HUDEP-2 (cell line): ENCODE results near the gene ATOX1.
"Not testable (repeated sequence)": the region's sequence is repeated elsewhere in the genome, so short reads cannot be mapped to it uniquely, and the experiment has no call there.

Experiments used
- DNase-seq, 76 experiments: peaks; one replicate each; lab custom pipeline; 2025; ENCODE audit not compliant: unreplicated experiment in 76 of 76; lab: John Stamatoyannopoulos, UW

ATOX1 gene

DNA sequence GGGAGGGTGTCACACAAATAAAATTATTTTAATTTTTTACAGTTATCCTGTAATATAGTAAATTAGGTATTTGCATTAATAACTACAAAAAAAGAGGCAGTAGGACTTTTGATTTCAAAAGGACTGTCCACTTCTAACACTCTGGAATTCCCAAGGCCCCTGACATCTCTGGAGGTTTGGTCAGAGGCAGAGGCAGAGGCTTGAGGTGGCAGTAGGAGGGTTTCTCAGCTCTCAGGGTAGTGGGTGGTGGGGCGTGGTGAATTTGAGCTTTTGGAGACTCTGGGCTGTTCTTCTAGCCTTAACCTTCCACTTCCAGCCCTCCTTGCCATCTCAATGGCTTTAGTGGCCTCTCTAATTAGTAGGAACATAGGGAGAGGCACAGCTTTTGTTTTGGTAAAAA is 22.8 kb downstream of the ATOX1 start:
- DNase-seq: no peak

DNA sequence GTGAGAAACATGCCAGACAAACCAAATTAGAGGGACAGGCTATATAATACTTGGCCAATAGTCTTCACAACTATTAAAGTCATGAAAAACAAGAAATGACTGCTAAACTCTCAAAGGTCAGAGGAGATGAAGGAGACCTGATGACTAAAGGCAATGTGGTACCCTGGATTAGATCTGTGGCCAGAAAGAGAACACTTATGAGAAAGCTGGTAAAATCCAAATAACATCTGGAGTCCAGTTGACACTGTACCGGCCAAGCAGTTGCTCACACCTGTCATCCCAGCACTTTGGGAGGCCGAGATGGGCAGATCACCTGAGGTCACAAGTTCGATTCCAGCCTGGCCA is 24.4 kb downstream of the ATOX1 start:
- no peak for DNase-seq

- DNase-seq: no peak
Measured at GRCh38 chr5:151733358-151734063, 24.9 kb downstream of the ATOX1 start.

- no peak for DNase-seq
Measured at GRCh38 chr5:151730381-151730780, 28.1 kb downstream of the ATOX1 start.

DNA sequence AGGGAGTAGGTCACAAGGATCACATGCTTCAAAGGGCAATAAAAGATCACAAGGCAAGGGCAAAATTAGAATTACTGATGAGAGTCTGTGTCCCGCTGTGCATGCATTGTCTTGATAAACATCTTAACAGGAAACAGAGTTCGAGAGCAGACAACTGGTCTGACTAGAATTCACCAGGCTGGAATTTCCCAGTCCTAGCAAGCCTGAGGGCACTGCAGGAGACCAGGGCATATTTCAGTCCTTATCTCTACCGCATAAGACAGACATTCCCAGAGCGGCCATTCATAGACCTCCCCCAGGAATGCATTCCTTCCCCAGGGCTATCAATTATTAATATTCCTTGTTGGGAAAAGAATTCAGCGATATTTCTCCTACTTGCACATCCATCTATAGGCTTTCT is 28.8 kb downstream of the ATOX1 start:
- not testable (repeated sequence) for DNase-seq

DNA sequence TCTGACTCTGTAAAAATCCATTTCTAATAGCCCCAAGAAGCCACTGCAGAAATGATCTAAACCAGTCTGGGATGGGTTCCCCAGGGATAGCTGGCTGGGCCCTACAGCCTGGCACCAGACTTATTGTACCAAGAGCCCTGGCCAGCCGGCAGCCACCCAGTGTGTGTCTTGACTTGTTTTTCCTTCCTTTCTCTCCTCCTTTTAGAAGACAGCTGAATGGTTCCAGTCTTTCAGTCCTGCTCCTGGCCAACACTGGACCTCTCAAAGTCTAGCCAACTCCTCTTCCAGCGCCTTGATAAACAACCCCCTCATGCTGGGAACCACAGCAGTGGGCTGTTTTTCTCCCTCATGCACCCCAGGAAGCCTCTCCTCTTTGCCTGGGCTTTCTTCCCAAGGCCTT is 34.1 kb downstream of the ATOX1 start:
- no peak for DNase-seq

- DNase-seq: no peak
Measured at GRCh38 chr5:151722546-151722945, 35.9 kb downstream of the ATOX1 start.

DNA sequence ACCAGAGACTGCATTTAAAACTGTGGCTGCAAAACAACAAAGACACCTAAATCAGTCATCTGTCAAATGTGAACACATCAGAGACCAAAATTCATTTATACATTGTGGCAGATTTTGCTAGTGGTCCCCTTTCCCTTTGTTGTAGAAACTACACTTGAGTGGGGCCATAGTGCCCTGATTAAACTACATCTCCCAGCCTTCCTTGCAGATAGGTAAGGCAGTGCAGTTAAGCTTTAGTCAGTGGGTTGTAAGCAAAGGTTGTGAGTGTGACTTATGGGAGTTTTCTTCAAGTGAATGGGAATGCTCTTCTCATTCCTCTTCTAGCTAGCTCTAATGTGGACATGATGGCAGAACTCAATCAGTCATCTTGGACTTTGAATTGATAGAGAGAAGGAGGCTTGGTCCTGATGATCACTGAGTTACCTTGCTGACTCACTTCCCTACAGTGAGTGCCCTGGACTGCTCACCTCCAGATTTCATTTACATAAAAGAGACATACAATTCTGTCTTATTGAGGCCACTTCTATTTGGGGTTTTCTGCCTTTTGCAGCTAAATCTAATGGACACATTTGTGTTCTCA is 36.5 kb downstream of the ATOX1 start:
- DNase-seq: no peak

- DNase-seq: no peak
Measured at GRCh38 chr5:151721087-151721646, 37.3 kb downstream of the ATOX1 start.

DNA sequence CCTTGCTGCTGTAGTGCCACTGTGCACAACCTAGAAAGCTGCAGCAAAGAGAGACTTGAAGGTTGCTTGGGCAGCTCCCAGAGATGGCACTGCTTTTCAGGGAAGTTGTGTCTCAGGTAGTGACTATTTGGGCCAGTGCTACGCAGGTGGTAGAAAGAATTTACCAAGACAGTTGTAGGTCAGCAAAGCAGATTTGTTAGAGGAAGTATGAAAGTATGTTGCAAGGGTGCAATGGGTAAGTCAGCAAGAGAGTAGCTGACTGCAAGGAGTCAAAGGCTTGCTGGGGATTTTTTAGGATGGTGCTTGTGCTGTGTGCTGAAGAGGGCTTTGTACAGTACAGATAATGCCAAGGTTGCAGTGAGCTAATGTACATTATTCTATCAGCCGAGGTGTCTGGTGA is 38.2 kb downstream of the ATOX1 start:
- DNase-seq: no peak

GRCh38 chr5:151719228-151720000 is 39.0 kb downstream of the ATOX1 start:
- peak in 24 of 76 experiments; percentile 1 to 56 (median 14) for DNase-seq

DNA sequence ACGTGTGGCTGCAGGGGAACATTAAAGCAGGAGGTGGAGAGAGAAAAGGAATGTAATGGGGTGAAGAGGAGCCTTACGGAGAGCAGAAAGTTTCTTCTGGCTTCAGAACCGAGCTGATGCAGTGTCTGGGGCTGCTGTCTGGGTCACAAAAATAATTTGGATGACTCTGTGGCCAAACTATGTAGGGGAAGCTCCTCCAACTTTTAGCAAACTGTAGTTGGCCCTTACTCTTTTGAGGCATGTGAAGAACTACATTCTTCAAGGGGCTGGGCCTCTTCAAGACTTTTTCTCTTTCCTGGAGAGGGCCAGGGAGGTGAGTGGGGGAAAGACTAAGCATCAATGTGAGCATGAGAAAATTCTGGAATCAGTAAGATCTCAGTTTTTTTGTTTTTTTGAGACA is 39.8 kb downstream of the ATOX1 start:
- DNase-seq: no peak

DNA sequence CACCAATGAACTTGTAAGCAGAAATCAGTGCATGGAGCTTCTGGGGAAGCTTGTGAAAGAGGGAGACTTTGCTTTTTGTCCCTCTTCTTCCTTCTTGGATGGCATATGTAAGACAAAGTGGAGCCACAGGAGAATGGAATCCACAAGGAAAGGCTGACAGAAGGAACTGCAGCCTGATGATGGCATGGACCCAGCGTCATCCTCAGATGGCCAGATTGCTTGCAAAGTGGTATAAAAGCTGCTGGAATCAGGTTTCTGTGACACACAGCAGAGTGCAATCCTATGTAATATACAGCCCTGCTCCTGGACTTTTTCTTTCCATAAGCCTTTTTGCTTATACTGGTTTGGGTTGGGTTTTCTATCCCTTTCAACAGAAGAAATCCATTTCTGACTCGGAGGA is 40.3 kb downstream of the ATOX1 start:
- DNase-seq: no peak

GRCh38 chr5:151717416-151717815 is 41.0 kb downstream of the ATOX1 start:
- DNase-seq: no peak

- no peak for DNase-seq
Measured at GRCh38 chr5:151709109-151709735, 49.2 kb downstream of the ATOX1 start.

GRCh38 chr5:151708126-151708525 is 50.3 kb downstream of the ATOX1 start:
- DNase-seq: no peak

GRCh38 chr5:151707567-151707966 is 50.9 kb downstream of the ATOX1 start:
- no peak for DNase-seq

DNA sequence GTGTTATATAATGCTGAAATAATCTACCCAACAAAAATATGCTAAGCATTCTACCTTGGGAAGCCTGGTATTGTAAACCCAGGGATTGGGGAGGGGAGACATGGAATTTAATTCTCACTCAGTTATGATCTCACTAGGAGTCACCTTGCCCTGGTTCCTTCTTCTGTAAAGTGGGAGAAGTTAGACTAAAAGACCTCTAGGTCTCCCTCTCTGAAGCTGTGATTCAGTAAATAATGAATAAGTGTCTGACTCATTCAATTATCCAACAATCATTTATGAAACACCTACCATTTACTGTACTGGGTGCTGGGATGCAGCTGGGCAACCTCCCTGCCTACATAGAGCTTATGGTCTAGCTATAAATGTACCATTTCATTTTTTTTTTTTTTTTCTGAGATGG is 51.5 kb downstream of the ATOX1 start:
- no peak for DNase-seq

GRCh38 chr5:151703780-151704179 is 54.7 kb downstream of the ATOX1 start:
- no peak for DNase-seq

DNA sequence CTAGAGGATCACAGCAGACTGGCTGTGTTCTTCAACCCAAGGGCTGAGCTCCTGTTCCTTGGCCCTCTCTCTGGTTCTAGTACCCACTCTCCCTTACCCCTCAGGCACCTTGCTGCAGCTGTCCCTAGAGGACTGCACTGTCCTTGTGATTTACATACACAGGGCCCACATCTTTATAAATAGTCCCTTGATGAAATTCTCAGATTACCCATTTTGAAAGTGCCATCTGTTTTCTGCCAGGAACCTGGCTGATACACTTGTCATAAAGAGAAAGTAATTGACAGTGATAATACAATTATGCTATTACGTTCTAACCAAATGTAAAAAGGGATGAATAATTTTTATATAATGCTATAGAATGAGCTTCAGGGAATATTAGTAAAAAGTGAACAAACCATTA is 55.2 kb downstream of the ATOX1 start:
- no peak for DNase-seq

DNA sequence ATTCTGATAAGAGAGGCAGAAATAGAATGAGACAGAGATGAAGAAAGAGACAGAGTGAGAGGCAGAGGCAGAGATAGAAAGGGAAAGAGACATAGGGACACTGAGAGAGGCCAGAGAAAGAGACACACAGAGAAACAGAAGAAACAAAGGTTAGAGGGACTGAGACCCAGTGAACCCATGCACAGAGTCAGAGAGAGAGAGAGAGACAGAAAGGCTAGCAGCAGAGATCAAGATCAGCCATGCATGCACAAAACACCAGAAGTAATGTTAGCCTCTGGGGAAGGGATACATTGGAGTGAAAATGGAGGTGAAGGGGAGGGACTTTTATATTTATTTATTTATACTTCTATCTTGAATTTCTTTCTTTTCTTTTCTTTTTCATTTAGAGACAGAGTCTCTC is 57.6 kb downstream of the ATOX1 start:
- DNase-seq: no peak
